ENCODE data around the gene GRAMD4.

The GRAMD4 gene

GRCh38 chr22:46712288-46712687 is 92.1 kb downstream of the GRAMD4 start:
- no peak for ATAC-seq
- H3K36me3 Mint-ChIP-seq: peaks cover 100% of the 10 kb centered on the region
- H3K4me1 Mint-ChIP-seq: peaks cover 9% of the 10 kb centered on the region
- H3K9me3 Mint-ChIP-seq: no peaks in the 10 kb centered on the region
- H3K27ac Mint-ChIP-seq: peak overlapping the region; percentile 79
- no peak overlapping the region for H3K4me3 Mint-ChIP-seq
- DNase-seq (ENCODE audit: low spot score in 2 of 2): no peak

GRCh38 chr22:46714550-46714949 is 94.4 kb downstream of the GRAMD4 start:
- Mint-ChIP-seq H3K4me3 (no peak overlapping the region), H3K27ac (peak overlapping the region; percentile 10), H3K36me3 (peaks cover 100% of the 10 kb centered on the region), H3K9me3 (no peaks in the 10 kb centered on the region), H3K4me1 (peaks cover 10% of the 10 kb centered on the region)
- ATAC-seq (peak; percentile 45), DNase-seq (ENCODE audit: low spot score in 2 of 2) (no peak)

GRCh38 chr22:46719921-46720320 is 99.7 kb downstream of the GRAMD4 start:
- H3K9me3 Mint-ChIP-seq: no peaks in the 10 kb centered on the region
- ATAC-seq (no peak), DNase-seq (ENCODE audit: low spot score in 2 of 2) (no peak)
- H3K4me3 Mint-ChIP-seq: no peak overlapping the region
- H3K36me3 Mint-ChIP-seq: peaks cover 98% of the 10 kb centered on the region
- no peak overlapping the region for H3K27ac Mint-ChIP-seq
- H3K4me1 Mint-ChIP-seq: peaks cover 30% of the 10 kb centered on the region

GRCh38 chr22:46721501-46722085 is 101.4 kb downstream of the GRAMD4 start:
- DNase-seq (ENCODE audit: low spot score in 2 of 2): no peak
- no peak overlapping the region for H3K4me3 Mint-ChIP-seq
- peak overlapping the region; percentile 69 for H3K27ac Mint-ChIP-seq
- peaks cover 38% of the 10 kb centered on the region for H3K4me1 Mint-ChIP-seq
- peaks cover 96% of the 10 kb centered on the region for H3K36me3 Mint-ChIP-seq
- no peaks in the 10 kb centered on the region for H3K9me3 Mint-ChIP-seq
- ATAC-seq: no peak

- peak overlapping the region; percentile 21 for H3K27ac Mint-ChIP-seq
- DNase-seq (ENCODE audit: low spot score in 2 of 2): no peak
- H3K9me3 Mint-ChIP-seq: no peaks in the 10 kb centered on the region
- H3K4me1 Mint-ChIP-seq: peaks cover 53% of the 10 kb centered on the region
- H3K36me3 Mint-ChIP-seq: peaks cover 96% of the 10 kb centered on the region
- no peak overlapping the region for H3K4me3 Mint-ChIP-seq
- ATAC-seq: no peak
These were observed 103.7 kb downstream of the GRAMD4 start for GRCh38 chr22:46723882-46724281.

- DNase-seq (ENCODE audit: low spot score in 2 of 2) (no peak), ATAC-seq (no peak)
- H3K4me3 Mint-ChIP-seq: no peak overlapping the region
- peak overlapping the region; percentile 21 for H3K27ac Mint-ChIP-seq
- H3K4me1 Mint-ChIP-seq: peaks cover 54% of the 10 kb centered on the region
- H3K9me3 Mint-ChIP-seq: no peaks in the 10 kb centered on the region
- H3K36me3 Mint-ChIP-seq: peaks cover 96% of the 10 kb centered on the region
These were observed 104.9 kb downstream of the GRAMD4 start for GRCh38 chr22:46725096-46725495.

GRCh38 chr22:46726066-46726985 is 106.1 kb downstream of the GRAMD4 start:
- H3K36me3 Mint-ChIP-seq: peaks cover 96% of the 10 kb centered on the region
- H3K27ac Mint-ChIP-seq: no peak overlapping the region
- H3K4me1 Mint-ChIP-seq: peaks cover 66% of the 10 kb centered on the region
- H3K4me3 Mint-ChIP-seq: no peak overlapping the region
- ATAC-seq (no peak), DNase-seq (ENCODE audit: low spot score in 2 of 2) (no peak)
- H3K9me3 Mint-ChIP-seq: no peaks in the 10 kb centered on the region

GRCh38 chr22:46726986-46727317 is 106.8 kb downstream of the GRAMD4 start:
- no peaks in the 10 kb centered on the region for H3K9me3 Mint-ChIP-seq
- H3K4me3 Mint-ChIP-seq: no peak overlapping the region
- DNase-seq (ENCODE audit: low spot score in 2 of 2) (no peak), ATAC-seq (no peak)
- peak overlapping the region; percentile 94 for H3K27ac Mint-ChIP-seq
- H3K4me1 Mint-ChIP-seq: peaks cover 67% of the 10 kb centered on the region
- H3K36me3 Mint-ChIP-seq: peaks cover 96% of the 10 kb centered on the region

GRCh38 chr22:46727813-46728364 is 107.7 kb downstream of the GRAMD4 start:
- H3K4me3 Mint-ChIP-seq: peak overlapping the region; percentile 16
- peaks cover 64% of the 10 kb centered on the region for H3K4me1 Mint-ChIP-seq
- peaks cover 97% of the 10 kb centered on the region for H3K36me3 Mint-ChIP-seq
- peak overlapping the region; percentile 94 for H3K27ac Mint-ChIP-seq
- ATAC-seq (peak; percentile 27), DNase-seq (ENCODE audit: low spot score in 2 of 2) (no peak)
- H3K9me3 Mint-ChIP-seq: no peaks in the 10 kb centered on the region

- no peak for DNase-seq (ENCODE audit: low spot score in 2 of 2)
- peak overlapping the region; percentile 94 for H3K27ac Mint-ChIP-seq
- H3K4me1 Mint-ChIP-seq: peaks cover 62% of the 10 kb centered on the region
- ATAC-seq: no peak
- peaks cover 91% of the 10 kb centered on the region for H3K36me3 Mint-ChIP-seq
- H3K4me3 Mint-ChIP-seq: peak overlapping the region; percentile 16
- H3K9me3 Mint-ChIP-seq: no peaks in the 10 kb centered on the region
These were observed 108.3 kb downstream of the GRAMD4 start for GRCh38 chr22:46728470-46728869.

Data from stimulated activated effector memory CD8-positive, alpha-beta T cell treated with anti-CD3 and anti-CD28 coated beads, Interleukin-12 subunit alpha, Interleukin-12 subunit beta, amount 100 ng/mL, for 72 hours (primary cell).